CD1c-positive myeloid dendritic cell (primary cell): ENCODE measurements around the gene DHCR24.

Experiments
- DNase-seq: peaks from one replicate; pipeline ENCODE4 v3.0.0-alpha.2; 2016; ENCODE audit errors: extremely low spot score

DHCR24 gene

DNA sequence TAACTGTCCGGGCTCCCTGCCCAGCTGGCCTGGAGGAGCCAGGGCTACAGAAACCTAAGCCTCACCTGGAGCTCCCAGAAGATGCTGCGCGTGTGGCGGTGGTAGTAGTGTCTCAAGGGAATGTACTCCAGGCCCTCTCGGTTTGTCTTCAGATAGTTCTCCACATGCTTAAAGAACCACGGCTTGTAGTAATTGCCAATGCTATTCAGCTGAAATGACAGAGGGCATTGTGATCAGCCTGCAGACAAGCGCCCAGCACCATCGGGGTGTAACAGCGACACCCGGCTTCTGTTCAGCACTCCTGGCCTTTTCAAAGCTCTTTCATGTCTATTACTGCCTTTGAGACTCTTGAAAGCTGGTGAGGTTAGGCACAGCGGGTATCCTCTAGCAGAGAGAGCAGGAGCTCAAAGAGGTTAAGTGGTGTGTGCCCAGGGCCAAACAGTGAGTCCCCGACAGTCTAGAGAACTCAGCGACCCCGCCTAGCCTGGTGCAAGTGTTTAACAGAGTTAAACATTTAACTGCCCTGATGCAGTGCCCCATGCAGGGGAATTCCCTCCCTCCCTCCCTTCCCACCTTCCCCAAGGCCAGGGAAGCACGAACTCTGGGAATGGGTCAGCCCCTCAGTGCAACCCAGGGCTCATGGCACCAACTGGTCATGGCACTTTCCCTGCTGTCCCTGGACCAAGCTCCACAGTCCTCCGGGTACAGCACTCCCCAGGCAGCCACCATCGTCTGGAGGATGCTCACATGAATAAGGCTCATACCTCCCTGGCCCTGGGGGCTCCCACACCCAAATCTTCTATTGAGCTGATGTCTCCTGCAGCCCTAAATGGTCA lies 21.5 kb downstream of the DHCR24 start:
- DNase-seq, result no peak

DNA sequence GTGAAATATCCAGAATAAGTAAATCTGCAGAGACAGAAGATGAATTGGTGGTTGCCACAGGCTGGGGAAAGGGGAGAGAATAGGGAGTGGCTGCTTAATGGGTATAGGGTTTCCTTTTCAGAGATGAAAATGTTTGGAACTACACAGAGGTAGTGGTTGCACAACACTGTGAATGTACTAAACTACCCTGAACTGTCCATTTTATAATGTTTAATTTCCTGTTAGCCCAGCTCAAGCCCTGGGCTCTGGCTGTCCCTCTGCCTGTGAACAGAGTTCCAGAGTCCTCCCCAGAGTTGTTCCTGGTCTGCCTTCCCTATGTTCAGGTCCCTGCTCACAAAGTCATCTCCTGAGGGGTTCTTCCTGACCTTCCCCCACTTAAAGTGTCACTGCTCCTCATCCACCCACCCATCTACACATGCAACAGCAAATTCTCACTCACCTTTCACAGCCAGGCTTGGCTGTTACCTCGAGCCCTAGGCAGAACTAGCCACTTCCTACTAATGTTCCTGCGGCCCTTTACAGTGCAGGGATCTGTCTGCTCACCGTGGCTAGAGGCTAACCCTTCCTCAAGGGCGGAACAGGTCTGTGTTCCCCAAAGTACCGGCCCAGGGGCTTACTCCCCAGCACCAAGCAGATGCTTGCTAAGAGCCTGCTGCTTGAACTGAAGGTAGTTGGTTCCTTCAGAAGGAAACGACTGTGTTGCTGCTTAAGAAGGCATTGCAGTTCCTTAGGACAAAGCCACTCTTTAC lies 22.4 kb downstream of the DHCR24 start:
- no peak for DNase-seq

DNA sequence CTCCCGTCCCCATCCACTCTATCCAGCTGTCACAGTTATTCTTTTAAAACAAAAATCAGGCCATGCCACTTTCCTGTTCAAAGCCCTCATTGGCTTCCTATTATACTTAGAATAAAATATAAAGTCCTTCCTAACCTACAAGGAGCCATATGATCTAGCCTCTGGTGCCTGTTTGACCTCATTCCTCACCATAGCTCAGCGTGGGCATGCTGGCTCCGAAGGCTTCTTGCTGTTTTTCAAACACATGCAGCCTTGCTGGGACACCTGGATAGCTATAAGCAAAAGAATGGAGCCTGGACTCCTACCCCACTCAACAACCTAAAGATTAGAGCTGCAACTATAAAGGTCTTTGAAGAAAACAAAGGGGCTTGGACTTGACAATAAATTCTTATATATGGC lies 23.7 kb downstream of the DHCR24 start:
- no peak for DNase-seq

DNA sequence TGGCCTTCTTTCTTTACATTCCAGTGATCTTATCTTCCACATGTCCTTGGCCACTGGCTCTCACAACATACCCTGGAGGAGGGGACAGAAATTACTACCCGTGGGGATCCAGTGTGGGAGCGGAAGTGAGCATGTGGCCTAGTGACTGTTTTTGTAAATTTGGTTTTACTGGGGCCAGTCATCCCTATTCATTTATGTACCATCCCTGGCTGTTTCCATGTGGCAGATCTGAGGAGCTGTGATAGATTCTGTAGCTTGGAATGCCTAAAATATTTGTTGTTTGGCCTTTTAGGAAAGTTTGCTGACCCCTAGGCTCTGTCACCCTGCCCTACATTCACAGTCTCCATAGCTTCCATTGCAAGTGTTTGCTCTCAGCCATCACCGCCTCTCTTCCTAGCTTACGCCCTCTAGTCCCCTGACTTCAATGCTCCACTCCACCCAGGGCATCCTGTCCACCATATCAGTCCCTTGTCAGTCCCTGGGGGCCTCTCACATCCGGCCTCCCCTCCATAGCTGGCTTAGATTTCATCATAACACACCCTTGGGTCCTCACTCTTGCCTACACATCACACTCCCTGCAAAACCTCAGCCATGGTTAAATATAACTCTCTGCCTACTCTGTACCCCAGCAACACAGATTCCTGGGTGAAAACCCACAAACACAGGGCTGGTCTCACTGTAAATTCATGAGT lies 25.8 kb downstream of the DHCR24 start:
- no peak for DNase-seq

DNA sequence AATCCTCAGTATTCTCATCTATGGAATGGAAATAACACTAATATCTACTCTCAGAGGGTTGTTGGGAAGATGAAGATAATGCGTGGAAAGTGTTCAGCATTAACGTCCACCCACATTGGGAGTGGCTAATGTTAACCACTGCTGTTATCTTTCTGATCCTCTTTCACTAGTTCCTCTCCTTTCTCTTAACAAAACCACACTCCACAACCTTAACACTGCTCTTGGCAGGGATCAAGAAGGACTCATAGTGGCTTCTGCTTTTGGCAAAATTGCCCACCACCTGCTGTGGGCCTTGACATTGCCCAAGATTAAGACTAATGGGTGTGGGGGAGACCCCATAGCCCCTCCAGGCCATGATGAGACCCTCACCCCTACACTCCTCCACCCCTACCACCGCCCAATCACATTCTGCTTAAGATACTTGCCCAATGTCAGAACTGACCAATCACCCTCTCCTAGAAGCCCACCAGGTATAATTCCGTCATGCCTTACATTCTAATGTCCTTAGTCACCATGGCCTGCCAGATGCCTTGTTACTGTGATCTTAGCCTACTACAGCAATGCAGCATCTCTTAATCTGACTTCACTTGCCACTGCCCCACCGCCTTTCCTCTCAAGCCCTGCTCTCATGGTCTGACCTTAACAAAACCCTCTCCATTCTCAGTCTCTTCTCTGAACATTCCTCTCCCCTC lies 27.1 kb downstream of the DHCR24 start:
- peak; percentile 20 for DNase-seq

DNA sequence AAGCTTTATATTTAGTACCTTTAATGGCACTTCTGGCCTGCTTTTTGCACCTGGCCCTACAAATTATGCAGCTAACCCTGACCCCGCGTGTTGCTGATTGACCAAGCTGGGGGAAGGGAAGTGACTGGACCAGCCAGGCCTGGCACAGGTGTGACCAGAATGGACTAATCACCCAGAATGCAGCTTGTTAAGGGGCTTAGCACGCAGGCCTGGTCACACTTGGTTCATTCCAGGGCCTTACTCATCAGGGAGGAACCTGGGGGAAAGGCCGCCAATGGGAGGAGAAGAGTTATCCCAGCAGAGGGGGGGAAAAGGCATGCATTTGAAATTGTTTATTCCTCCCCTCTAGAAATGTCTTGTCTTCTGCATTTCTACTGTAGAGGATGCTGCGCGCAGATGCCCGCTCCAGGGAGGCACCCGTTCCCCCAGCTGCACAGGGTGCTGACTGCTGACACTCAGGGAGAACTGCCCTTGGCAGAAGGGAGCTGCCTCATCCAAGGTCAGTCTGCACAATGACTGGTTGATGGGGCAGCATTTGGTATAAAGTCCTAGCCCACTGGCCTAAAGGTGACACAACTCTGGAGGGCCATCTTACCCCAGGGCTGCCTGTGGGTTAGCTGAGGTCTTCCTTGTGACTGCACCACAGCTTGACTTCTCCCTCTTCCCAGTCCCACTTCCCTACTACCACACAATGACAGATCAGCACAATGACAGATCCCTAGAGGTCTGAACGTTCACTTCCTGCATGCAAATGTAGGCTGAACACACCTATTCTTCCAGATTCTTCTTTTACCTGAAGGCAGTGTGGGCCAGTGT lies 29.0 kb downstream of the DHCR24 start:
- peak; percentile 30 for DNase-seq

DNA sequence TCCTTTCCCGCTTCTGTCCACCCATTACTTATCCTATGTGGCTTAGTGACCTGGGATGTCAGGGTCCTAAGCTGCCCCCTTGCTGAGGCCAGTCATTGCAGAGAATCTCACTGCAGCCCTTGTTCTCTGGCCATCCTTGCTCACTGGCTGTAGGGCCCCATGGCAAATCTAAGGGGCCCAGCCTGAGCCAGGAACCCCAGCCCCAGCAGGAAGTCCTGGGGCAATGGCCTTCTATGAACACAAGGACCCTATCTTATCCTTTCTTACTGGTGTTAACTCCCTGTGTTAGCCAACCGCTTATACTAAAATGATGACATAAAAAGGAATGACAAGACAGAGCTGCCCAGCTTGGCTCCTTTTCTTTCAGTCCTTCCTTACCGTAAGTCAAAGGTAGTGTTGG lies 29.9 kb downstream of the DHCR24 start:
- DNase-seq, result no peak

DNA sequence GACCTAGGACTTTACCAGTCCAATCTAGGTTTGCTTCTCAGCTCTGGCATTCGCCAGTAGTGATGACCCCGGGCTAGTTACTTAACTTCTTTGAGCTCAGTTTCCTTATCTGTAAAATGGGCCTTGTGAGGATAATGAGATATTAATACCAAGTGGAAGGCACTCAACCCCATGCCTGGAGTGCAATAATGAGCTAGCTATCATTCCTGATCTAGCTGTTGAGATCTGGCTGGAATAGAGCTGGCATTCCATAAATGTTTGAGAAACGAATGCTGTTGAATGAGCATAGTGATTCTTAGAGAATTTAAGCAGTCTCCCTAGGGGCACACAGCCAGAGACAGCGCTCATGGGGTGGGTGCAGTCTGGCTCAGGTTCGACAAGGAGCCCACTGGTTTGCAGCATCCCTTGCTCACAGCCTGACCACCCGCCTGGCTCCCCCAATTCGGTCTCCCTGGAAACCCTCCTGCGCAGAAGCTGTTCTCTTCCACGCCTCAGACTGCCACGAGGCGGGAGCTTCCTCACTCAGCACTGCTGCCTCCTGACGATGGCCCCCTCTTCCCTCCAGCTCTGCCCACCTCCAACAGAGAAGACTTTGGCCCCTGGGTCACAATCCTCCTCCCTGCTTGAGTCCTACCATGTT lies 32.5 kb downstream of the DHCR24 start:
- DNase-seq, result no peak

DNA sequence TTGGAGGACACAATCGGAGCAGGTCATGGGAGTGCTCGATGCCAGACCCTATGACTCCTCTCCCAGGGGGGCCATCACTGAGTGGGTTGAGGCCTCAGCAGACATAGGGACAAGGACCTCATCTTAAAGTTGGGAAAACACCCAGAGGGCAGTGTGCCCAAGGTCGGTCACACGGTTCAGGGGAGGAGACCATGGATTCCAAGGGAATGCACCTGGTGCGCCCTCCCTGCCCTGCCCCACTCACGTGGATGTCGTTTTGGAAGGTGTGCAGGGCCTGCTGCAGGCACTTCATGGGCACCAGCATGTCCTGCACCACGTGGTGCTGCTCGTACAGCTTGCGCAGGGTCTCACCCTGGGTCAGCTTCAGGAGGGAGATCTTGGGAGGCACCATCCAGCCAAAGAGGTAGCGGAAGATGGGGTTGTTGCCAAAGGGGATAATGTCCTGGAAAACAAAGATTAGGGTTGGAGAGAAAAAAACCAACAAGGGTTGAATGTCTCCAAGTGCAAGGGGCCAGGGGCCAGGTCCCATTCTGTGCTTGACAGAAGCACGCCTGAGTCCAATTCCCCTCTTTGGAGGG lies 33.1 kb downstream of the DHCR24 start:
- DNase-seq, result no peak

DNA sequence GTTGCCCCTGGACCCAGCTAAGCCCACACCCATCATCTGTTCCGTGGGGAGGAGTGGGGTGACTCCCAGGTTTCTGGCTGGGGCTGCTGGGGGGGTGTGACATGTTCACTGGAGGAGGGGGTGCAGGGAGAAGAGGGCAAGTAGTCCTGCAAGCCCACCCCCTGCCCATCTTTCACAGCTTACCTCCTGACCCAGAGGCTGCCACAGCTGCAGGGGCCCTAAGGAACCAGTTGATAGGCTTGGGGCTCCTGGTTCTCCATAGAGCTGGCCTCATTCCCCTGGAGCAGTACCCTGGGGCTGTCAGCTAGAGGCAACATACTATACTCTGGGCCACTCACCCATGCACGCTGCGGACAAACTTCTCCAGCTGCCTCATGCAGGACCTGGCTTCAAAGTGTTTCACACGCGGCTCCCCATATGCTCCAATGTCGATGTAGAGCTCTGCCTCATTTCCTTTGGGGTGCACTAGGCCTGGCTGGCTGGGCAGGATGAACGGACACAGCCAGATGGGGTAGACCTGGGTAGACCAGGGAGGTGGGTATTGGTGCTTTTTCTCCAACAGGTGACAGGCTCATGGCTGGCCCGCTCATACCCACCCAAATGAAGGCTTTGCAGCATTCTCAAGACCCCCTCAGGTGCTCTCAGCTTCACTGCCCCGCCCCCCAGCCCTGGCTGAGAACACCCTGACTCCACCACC lies 33.8 kb downstream of the DHCR24 start:
- DNase-seq, result no peak

DNA sequence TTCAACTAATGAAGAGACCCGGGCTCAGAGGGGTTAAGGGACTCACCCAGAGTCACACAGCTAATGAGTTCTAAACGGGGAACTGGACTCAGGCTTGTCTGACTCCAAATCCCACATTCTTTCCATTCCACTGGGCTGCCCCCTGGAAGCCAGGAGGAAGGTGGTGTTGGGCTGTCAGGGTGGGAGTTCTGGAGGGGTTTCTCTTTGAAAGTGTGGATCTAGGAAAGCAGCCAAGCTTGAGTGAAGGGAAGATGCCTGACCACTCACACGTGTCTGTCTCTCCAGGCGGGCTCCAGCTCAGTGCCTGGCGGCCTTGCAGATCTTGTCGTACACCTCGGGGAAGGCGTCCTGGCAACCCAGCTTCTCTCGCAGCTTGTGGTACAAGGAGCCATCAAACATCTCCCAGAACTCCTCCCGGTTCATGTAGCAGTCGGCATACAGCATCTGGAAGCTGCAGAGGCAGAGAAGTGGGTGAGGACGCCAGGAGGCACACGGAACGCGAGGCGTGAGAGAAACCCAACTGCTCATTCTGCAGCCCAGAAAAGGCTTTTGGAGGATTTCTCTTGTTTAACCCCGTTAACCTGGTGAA lies 35.0 kb downstream of the DHCR24 start:
- no peak for DNase-seq

DNA sequence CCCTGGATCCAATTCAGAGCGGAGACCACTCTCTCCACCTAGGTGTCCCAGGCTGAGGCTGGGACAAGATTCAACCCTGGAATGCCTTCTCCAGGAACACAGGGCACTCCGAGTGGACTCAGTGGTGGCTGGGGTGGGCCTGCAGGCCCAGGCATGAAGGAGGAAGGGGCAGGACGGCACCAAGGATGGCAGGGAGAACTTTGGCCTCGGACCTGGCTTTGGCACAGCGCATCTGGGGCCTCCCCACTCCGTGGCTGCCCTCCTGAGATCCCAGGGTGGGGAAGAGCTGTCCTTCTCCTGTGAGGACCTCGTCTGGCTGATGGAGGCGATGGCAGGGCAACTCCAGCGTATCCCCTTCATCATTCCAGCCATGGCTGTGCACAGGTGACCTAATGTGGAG lies 35.6 kb downstream of the DHCR24 start:
- no peak for DNase-seq

DNA sequence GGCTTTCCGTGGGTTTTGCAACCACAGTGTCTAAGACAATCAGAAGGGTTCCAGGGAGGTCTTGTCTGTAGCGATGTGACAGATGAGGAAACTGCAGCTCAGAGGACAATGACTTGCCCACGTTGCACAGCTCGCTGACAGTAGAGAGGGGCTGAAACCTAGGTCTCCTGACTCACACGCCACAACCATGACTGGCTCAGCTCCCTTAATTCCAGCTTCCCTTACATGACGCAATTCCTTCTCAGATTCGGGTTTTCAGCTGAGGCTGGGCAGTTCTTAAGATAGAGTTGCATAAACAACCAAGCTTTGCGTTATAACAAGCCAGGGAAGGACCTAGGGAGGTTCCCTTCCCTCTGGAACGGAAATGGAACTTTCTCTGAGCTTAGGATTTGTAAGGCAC lies 36.3 kb downstream of the DHCR24 start:
- DNase-seq, result peak; percentile 32

DNA sequence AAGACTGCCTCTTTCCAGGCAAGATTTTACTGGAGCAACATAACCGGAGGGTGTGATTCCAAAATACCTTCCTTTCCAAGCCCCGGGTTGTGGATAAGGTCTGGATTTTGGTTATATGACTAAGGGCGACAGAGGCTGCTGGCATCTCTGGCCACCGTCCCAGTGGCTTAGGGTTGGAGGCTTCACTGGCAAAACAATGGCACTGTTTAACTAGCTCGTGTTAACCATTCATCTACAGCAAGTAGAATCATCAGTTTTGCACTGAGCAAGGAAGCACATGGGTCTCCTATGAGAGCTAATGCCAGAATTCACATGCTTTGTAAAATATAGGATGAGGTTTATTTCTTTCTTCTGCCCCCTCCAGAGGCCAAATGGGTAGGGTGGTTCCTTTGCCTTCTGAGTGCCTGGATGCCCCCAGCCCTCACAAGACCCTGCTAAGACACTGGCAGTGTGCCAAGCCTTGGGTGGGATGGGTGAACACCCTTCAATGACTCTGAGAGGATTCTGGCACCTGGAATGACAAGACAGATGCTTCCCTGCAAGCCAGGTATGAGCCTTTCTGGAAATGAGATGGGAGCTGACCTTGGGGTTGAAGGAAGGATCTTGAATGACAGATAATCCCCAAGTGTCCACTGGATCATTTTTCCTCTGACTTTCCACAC lies 36.8 kb downstream of the DHCR24 start:
- no peak for DNase-seq

DNA sequence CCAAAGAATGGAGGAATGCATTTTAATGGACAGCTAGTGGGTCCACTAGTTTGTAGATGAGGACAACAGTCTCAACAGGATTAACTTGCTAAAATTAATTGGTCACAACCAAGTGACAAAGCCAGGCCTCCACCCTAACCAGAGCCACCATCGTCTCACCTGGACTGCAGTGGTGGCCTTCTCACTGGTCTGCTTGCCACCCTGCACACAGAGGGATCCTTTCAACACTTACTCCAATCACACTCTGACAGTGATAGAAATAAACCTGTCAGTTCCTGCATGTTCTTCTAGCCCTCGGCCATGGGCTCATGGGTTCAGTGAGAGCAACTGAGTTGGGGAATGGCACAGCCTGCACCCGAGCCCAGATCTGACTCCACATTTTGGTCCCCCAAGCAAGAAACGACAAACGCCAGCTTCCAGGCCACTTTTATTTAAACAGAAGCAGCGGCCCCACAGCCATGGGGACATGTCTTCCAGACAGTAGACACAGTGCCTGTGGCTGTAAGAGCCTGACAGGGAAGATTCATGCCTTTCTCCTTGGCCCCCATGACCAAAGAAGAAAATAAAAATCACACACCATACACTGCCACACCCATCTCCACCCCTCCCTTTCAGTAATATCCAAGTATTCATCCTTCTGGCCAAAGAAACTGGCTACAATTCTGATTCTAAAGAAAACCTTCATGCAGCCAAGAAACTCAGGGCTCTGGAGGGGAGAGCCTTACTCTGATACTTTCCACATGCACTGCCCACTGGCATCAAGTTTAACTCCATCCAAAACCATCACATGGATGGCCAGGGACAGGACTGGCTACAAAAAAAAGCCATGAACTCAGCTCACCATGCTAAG lies 37.6 kb downstream of the DHCR24 start:
- no peak for DNase-seq

DNA sequence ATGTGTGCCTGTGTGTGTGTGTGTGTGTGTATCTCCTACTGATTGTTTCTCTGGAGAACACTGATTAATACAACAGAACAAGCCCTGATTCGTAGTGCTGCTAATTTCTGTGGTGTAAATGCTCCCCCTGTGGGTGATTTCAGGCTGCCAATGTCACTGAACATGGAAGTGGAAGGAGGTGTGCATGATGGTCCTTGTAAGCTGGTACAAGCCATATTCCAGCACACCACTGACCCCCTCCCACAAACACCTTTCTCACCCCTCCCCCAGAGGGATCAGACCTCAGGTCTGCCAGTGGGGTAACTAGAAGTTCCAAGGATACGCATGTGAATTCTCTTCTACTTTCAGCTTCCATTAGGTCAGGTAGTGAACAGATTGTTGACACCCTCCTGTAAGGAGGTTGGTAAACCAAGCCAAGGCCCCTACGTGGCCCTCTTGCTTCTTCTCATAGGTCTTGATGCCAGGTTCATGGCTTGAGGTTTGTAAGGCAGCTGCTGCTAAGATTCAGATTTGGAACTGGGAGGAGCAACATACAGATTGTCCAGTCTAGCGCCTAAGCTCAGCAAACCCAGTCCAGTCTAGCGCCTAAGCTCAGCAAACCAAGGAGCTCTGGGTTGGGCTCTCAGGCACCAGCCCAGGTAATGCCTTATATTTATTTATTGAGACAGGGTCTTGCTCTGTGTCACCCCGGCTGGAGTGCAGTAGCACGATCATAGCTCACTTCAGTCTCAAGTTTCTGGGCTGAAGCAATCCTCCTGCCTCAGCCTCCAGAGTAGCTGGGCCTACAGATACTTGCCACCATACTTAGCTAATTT lies 38.7 kb downstream of the DHCR24 start:
- no peak for DNase-seq

DNA sequence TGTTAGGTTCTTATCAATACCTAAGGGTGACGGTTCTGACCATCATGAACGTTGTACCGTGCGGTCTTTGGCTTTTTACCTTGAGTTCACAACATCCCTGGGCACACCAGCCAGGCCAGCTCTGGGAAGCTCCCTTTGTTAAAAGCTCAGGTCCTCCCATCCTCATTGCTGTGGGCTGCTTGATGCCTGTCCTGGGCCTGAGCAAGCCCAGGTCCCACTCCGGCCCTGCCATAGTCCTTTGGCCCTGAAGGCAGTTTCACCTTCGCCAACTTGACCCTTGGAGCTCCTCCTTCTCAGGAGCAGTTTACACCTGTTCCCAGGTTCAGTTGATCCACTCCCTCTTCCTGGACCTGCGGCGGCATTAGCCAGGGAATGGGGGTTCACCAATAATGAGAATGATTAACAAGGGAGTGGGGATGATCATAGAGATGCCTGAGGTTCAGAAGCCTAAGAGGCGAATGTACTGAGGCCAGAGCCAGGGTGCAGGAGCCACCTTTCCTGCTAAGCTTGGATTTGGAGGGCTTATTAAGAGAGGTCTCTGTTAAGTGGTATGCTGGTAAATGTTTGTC lies 40.2 kb downstream of the DHCR24 start:
- DNase-seq, result no peak
